WTC11 (cell line): ENCODE data around the gene CXCR3. TPM values are rescaled to one million over a fixed set of nuclear protein-coding genes. Genes with fewer than 3 reads are reported as not detected.

Experiments used
- ATAC-seq: fragments of 200-7000 bp; cut with Tn5 transposase; 2 replicates; pipeline ENCODE4 v1.10.0; 2021; ENCODE audit warnings: mild to moderate bottlenecking, moderate library complexity
- CTCF ChIA-PET: fragments of 300-600 bp; sonication (Branson Sonifier 250); formaldehyde crosslinking; loops from one replicate; lab custom pipeline; 2021; ENCODE audit warnings: antibody characterized with exemption; lab: Charles Lee
- POLR2A ChIA-PET: fragments of 350-600 bp; sonication (Branson Sonifier 250); formaldehyde crosslinking; loops from one replicate; lab custom pipeline; 2021; ENCODE audit warnings: antibody characterized with exemption; lab: Charles Lee
- DNase-seq: peaks from one replicate; pipeline ENCODE4 v3.0.0; 2021; ENCODE audit warnings: low spot score
- H3K27ac Mint-ChIP-seq: 2 replicates; pipeline ENCODE4 v1.8.0; 2021; ENCODE audit warnings: mixed read lengths
- H3K27me3 Mint-ChIP-seq: 2 replicates; pipeline ENCODE4 v1.8.0; 2021; ENCODE audit warnings: low read depth, mild to moderate bottlenecking, moderate library complexity, mixed read lengths
- H3K36me3 Mint-ChIP-seq: 2 replicates; pipeline ENCODE4 v1.8.0; 2021; ENCODE audit warnings: mixed read lengths
- H3K4me1 Mint-ChIP-seq: 2 replicates; pipeline ENCODE4 v1.8.0; 2022; ENCODE audit warnings: mixed read lengths
- H3K4me3 Mint-ChIP-seq: 2 replicates; pipeline ENCODE4 v1.8.0; 2021; ENCODE audit warnings: mild to moderate bottlenecking, moderate library complexity, mixed read lengths
- H3K9me3 Mint-ChIP-seq: 2 replicates; pipeline ENCODE4 v1.8.0; 2021; ENCODE audit warnings: mixed read lengths
- ATF6 ChIP-seq: sonication (generic); formaldehyde crosslinking; IDR thresholded peaks from 2 replicates; pipeline ENCODE4 v1.8.1; 2023; ENCODE audit warnings: mild to moderate bottlenecking, missing genetic modification reagents
- CBFB ChIP-seq: sonication (generic); formaldehyde crosslinking; IDR thresholded peaks from 2 replicates; pipeline ENCODE4 v1.8.1; 2022; ENCODE audit warnings: mild to moderate bottlenecking, low read depth, missing genetic modification reagents
- GRHL2 ChIP-seq: fragments of 250-450 bp; sonication (Bioruptor Pico); IDR thresholded peaks from 2 replicates; pipeline ENCODE4 v1.8.0; 2022; ENCODE audit warnings: mild to moderate bottlenecking, moderate library complexity; ENCODE audit not compliant: insufficient replicate concordance, severe bottlenecking
- JUN ChIP-seq: sonication (generic); formaldehyde crosslinking; IDR thresholded peaks from 2 replicates; pipeline ENCODE4 v1.8.0; 2023; ENCODE audit warnings: mild to moderate bottlenecking, missing genetic modification reagents
- KAT7 ChIP-seq: sonication (generic); formaldehyde crosslinking; IDR thresholded peaks from 2 replicates; pipeline ENCODE4 v1.8.1; 2023; ENCODE audit warnings: missing genetic modification reagents, mild to moderate bottlenecking, borderline replicate concordance
- MYBL2 ChIP-seq: sonication (generic); formaldehyde crosslinking; IDR thresholded peaks from 2 replicates; pipeline ENCODE4 v1.8.1; 2023; ENCODE audit warnings: mild to moderate bottlenecking, moderate library complexity, missing genetic modification reagents
- NFYB ChIP-seq: sonication (generic); formaldehyde crosslinking; conservative IDR thresholded peaks from 2 replicates; pipeline ENCODE4 v1.8.0; 2022; ENCODE audit warnings: low read depth, missing genetic modification reagents
- NR1H2 ChIP-seq: sonication (generic); formaldehyde crosslinking; IDR thresholded peaks from 2 replicates; pipeline ENCODE4 v1.9.0; 2021; ENCODE audit warnings: mild to moderate bottlenecking, moderate library complexity, missing genetic modification reagents
- OVOL2 ChIP-seq: fragments of 250-450 bp; sonication (Bioruptor Pico); IDR thresholded peaks from 2 replicates; pipeline ENCODE4 v1.9.0; 2021; ENCODE audit warnings: mild to moderate bottlenecking, borderline replicate concordance
- PRRX2 ChIP-seq: fragments of 250-450 bp; sonication (Bioruptor Pico); IDR thresholded peaks from 2 replicates; pipeline ENCODE4 v1.8.0; 2021; ENCODE audit warnings: mild to moderate bottlenecking
- SMAD3 ChIP-seq: sonication (generic); formaldehyde crosslinking; IDR thresholded peaks from 2 replicates; pipeline ENCODE4 v1.8.0; 2022; ENCODE audit warnings: missing genetic modification reagents, mild to moderate bottlenecking, borderline replicate concordance
- TEAD4 ChIP-seq: sonication (generic); formaldehyde crosslinking; IDR thresholded peaks from 2 replicates; pipeline ENCODE4 v1.8.0; 2022; ENCODE audit warnings: mild to moderate bottlenecking, missing genetic modification reagents
- USF2 ChIP-seq: sonication (generic); formaldehyde crosslinking; IDR thresholded peaks from 2 replicates; pipeline ENCODE4 v1.8.1; 2023; ENCODE audit warnings: mild to moderate bottlenecking, missing genetic modification reagents, moderate library complexity
- ZBTB43 ChIP-seq: sonication (generic); formaldehyde crosslinking; IDR thresholded peaks from 2 replicates; pipeline ENCODE4 v1.8.1; 2023; ENCODE audit warnings: mild to moderate bottlenecking, missing genetic modification reagents
- ZMAT4 ChIP-seq: fragments of 250-450 bp; sonication (Bioruptor Pico); IDR thresholded peaks from 2 replicates; pipeline ENCODE4 v1.9.0; 2021; ENCODE audit warnings: mild to moderate bottlenecking
- ZNF219 ChIP-seq: sonication (generic); formaldehyde crosslinking; IDR thresholded peaks from 2 replicates; pipeline ENCODE4 v1.8.0; 2023; ENCODE audit warnings: missing genetic modification reagents, mild to moderate bottlenecking, borderline replicate concordance
- ZNF281 ChIP-seq: sonication (generic); formaldehyde crosslinking; IDR thresholded peaks from 2 replicates; pipeline ENCODE4 v1.8.0; 2023; ENCODE audit warnings: mild to moderate bottlenecking, missing genetic modification reagents
- ZNF671 ChIP-seq: fragments of 250-450 bp; sonication (Bioruptor Pico); IDR thresholded peaks from 2 replicates; pipeline ENCODE4 v1.8.0; 2021; ENCODE audit warnings: mild to moderate bottlenecking
- total RNA-seq: library from RNA; stranded (reverse); gene quantifications from 3 replicates; pipeline ENCODE4 v1.2.3, GENCODE V29; 2021
- TF ChIP-seq, protein P1 (sequence below): sonication (generic); formaldehyde crosslinking; IDR thresholded peaks from 2 replicates; pipeline ENCODE4 v1.8.0; 2022; ENCODE audit warnings: mild to moderate bottlenecking, missing genetic modification reagents
- TF ChIP-seq, protein P2 (sequence below): fragments of 250-450 bp; sonication (Bioruptor Pico); IDR thresholded peaks from 2 replicates; pipeline ENCODE4 v1.8.0; 2021; ENCODE audit warnings: mild to moderate bottlenecking
- TF ChIP-seq, protein P3 (sequence below): sonication (generic); formaldehyde crosslinking; IDR thresholded peaks from 2 replicates; pipeline ENCODE4 v1.8.1; 2022; ENCODE audit warnings: low read depth, missing genetic modification reagents, borderline replicate concordance

The CXCR3 gene
- total RNA-seq, 1 experiment from 2014 or later: 0.11 TPM

DNA sequence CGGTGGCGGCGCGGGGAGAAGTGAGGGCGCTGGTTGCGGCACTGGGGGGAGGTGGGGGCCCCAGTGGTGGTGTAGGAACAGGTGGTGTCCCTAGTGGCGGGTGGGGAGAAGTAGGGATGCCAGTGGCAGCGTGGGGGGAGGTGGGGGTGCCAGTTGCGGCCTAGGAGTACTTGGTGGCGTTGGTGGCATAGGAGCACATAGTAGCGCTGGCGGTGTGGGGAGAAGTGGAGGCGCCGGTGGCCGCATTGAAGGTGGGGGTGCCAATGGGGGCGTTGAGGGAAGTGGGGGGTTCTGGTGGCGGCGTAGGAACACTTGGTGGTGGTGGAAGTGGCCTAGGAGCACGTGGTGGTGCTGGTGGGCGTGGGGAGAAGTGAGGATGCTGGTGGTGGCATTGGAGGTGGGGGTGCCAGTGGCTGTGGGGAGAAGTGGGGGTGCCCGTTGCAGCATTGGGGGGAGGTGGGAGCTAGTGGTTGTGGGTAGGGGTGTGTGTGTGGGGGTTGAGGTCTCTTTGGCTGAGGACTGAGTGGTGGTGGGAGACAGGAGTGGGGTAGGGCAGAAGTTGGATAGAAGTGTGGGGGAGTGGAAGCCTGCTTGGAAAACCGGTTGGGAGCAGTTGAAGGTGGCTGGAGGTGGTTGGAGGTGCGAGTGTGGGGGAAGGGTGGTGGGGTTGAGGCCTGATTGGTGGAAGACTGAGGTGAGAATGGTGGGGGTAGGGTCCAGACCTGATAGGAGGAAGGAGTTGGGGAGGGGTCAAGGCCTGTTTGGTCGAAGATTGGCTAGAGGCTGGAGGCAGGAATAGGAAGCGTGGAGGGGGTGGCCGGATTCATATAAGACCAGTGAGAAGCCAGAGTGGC, 38.9 kb downstream of the CXCR3 start:
- peaks cover 24% of the 10 kb centered on the region for H3K36me3 Mint-ChIP-seq
- no peak overlapping the region for H3K4me3 Mint-ChIP-seq
- H3K4me1 Mint-ChIP-seq: 0 out of 2 replicates have a peak, but pooled peaks cover 2% of the 10 kb centered on the region
- H3K9me3 Mint-ChIP-seq: no peaks in the 10 kb centered on the region
- ATAC-seq (peak; percentile 86), DNase-seq (peak; percentile 21)
- H3K27ac Mint-ChIP-seq: no peak overlapping the region
- ChIA-PET POLR2A (no interaction called here), CTCF (no interaction called here)
- H3K27me3 Mint-ChIP-seq: no peaks in the 10 kb centered on the region
- TF ChIP-seq ZMAT4 (CRISPR knock-in tag) (no peak), PRRX2 (CRISPR knock-in tag) (no peak), CBFB (CRISPR knock-in tag) (no peak), NFYB (peak; percentile 51), ZNF671 (no peak), ZNF281 (no peak), ZBTB43 (no peak), KAT7 (CRISPR knock-in tag) (no peak), JUN (no peak), ATF6 (CRISPR knock-in tag) (no peak)
- TF ChIP-seq, protein P1, sequence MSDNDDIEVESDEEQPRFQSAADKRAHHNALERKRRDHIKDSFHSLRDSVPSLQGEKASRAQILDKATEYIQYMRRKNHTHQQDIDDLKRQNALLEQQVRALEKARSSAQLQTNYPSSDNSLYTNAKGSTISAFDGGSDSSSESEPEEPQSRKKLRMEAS (CRISPR knock-in tag): peak; percentile 34; the same call in 1 of the 2 replicates

DNA sequence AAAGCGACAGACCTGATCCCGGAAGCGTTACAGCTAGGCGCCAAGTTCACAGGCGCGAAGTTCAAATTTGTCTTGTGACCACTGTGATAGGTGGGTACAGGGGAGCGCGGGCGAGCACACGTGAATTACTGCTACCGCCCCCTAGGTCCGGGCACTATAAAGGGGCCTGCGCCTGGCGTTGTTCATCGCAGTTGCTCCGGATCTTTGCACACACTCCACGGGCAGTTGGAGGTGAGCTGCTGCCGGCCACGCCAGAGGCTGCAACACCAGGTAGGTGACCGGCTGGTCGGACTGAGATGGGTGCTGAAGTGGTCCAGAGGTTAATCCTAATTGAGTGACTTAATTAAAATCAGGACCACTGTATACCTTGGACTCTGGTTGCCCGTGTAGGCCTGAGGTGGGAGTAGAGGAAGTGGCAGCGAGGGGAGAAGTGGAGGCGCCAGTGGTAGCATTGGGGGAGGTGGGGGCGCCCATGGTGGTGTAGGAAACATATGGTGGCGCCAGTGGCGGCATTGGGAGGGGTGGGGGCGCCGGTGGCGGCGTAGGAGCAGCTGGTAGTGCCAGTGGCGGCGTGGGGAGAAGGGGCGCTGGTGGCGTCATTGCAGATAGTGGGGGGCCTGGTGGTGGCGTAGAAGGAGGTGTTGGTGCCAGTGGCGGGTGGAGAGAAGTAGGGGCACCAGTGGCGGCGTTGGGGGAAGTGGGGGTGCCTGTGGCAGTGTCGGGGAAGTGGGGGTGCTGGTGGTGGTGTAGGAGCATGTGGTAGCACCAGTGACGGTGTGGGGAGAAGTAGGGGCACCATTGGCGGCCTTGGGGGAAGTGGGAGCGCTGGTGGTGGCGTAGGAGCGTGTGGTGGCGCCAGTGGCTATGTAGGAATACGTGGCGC, 39.8 kb downstream of the CXCR3 start, which contains the start of gene GCNA:
Gene GCNA (plus strand): TSS at position 185 of the 883 bp plus-strand sequence. CDS start 2,385 bp downstream, outside the sequence.
- no peaks in the 10 kb centered on the region for H3K9me3 Mint-ChIP-seq
- no peak within 1 kb of the TSS for H3K27ac Mint-ChIP-seq
- ChIA-PET CTCF (no interaction called here), POLR2A (no interaction called here)
- no peaks in the 10 kb centered on the region for H3K27me3 Mint-ChIP-seq
- no peak for ATAC-seq
- 0 out of 2 replicates have a peak, but pooled peaks cover 2% of the 10 kb centered on the region for H3K4me1 Mint-ChIP-seq
- H3K4me3 Mint-ChIP-seq: no peak within 1 kb of the TSS
- peaks cover 32% of the 10 kb centered on the region for H3K36me3 Mint-ChIP-seq
- DNase-seq: no peak
- TF ChIP-seq TEAD4 (CRISPR knock-in tag) (no peak), USF2 (CRISPR knock-in tag) (no peak), NR1H2 (CRISPR knock-in tag) (no peak), SMAD3 (no peak), JUN (no peak), GRHL2 (CRISPR knock-in tag) (no peak), OVOL2 (CRISPR knock-in tag) (no peak), ZNF219 (CRISPR knock-in tag) (no peak), MYBL2 (no peak)
- TF ChIP-seq, protein P2, sequence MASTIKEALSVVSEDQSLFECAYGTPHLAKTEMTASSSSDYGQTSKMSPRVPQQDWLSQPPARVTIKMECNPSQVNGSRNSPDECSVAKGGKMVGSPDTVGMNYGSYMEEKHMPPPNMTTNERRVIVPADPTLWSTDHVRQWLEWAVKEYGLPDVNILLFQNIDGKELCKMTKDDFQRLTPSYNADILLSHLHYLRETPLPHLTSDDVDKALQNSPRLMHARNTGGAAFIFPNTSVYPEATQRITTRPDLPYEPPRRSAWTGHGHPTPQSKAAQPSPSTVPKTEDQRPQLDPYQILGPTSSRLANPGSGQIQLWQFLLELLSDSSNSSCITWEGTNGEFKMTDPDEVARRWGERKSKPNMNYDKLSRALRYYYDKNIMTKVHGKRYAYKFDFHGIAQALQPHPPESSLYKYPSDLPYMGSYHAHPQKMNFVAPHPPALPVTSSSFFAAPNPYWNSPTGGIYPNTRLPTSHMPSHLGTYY (CRISPR knock-in tag): no peak
- TF ChIP-seq, protein P3, sequence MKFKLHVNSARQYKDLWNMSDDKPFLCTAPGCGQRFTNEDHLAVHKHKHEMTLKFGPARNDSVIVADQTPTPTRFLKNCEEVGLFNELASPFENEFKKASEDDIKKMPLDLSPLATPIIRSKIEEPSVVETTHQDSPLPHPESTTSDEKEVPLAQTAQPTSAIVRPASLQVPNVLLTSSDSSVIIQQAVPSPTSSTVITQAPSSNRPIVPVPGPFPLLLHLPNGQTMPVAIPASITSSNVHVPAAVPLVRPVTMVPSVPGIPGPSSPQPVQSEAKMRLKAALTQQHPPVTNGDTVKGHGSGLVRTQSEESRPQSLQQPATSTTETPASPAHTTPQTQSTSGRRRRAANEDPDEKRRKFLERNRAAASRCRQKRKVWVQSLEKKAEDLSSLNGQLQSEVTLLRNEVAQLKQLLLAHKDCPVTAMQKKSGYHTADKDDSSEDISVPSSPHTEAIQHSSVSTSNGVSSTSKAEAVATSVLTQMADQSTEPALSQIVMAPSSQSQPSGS (CRISPR knock-in tag): no peak
